ENCODE data around the gene CKAP2L.
"Not testable (repeated sequence)": the region's sequence is repeated elsewhere in the genome, so short reads cannot be mapped to it uniquely, and the experiment has no call there.

Gene CKAP2L

DNA sequence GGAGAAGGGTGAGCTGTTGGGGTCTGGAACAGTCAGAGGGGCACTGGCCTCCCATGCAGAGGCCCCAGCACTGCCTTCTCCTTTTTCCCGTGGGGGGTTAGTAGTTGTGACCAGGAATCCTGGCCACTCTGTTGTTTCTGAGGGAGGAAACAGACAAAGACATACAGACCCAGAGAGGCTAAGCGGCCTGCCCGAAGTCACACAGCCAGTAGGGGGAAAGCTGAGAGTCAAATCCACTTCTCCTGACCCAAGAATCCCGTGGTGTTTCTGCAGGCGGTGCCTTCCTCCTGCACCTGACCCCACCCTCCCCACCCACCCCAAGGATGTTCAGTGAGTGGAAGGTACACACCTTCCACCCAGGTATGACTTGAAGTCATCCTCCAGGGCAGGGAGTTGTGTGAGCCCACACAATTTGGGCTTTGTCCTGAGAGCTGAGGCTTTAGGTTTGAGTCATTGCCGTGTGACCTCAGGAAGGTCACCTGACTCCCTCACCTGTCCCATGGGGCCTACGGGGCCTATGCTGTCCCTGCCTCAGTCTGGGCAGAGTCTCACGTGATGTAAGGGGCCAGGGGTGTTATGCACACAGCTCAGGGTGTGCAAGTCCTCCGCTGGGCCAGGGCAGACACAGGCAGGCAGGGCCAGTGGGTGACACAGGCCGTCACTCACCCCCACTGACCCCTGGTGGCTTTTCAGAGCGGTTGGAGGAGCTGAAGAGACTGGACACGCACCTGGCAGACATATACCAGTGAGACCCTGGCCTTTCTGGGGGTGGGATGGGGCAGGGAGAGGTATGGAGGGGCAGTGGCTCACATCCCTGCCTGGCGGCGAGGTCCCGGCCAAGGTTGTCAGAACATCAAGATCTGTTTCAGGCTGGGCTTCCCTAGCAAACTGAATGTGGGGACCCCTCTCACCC is 38.6 kb downstream of the CKAP2L start:
- DNase-seq (ENCODE audit: low spot score) = peak; percentile 60

DNA sequence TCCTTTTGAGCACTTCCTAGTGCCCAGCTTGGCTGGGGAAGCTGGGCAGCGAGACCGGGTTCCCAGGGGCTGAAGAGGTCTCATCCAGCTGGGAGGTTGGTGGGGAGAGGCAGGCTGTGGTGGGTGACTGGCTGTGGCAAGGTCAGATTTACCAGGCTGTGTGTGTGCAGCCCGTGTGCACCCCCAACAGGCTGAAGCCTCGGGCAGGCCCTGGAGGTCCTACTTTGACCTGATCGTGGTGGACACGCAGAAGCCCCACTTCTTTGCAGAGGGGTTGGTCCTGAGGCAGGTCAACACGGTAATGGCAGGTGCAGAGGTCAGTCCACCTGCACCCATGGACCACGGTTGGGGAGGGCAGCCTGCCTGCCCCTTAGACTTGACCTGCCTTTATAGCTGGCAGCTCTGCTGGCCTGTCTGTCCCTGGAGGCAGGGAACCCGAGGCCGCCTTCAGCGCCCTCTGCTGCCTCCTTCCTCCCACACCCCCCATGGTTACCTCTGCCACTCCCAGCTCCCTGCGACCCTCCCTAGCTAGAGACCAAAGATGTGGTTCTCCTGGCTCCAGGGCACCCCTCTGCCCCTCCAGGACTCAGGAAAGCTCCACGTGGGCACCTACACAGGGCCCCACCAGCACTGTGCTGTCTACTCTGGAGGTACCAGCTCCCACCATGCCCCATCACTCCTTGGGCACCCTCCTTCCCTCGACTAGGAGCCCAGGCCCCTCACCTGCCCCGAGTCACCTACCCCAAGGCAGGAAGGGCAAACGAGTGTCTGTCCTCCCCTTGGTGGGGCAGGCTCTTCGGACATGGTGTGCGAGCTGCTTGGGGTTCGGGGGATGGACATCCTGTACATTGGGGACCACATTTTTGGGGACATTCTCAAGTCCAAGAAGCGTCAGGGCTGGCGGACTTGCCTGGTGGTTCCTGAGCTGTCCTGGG is 39.6 kb downstream of the CKAP2L start:
- no peak for DNase-seq (ENCODE audit: low spot score)

DNA sequence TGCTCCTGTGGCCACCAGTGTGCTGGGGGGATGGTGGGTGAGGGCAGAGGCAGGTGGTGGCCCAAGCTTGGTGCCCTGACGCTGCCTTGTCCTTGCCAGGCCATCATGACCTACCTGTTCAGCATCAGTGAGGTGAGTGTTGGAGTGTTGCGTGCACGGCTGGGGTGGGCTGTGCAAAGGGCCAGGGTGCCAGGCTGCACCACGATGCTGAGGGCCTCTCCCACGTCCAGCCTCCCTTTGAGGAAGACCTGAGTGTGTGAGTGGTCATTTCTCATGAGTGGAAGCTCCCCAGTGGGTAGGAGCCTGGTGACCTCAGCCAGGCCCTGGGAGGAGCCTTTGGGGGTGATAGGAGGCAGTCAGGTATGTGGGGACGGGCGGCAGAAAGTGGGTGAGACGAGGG is 40.4 kb downstream of the CKAP2L start:
- no peak for DNase-seq (ENCODE audit: low spot score)

DNA sequence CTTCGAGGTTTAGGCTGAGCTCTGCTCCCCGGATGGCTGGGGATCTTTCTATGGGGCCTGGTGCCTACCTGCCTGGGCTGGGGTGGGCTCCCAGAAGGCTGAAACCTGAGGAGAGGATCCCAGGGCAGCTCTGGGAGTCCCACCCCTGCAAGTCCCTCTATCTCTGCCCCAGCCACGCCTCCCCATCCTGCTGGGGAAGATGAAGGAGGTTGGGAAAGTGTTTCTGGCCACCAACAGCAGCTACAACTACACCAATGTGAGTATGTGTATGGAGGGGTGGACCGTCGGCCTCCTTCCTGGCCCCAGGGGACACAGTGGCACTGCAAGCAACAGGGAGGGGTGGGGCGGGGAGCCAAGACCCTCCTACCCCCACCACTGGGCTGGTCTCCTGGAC is 40.9 kb downstream of the CKAP2L start:
- no peak for DNase-seq (ENCODE audit: low spot score)

DNA sequence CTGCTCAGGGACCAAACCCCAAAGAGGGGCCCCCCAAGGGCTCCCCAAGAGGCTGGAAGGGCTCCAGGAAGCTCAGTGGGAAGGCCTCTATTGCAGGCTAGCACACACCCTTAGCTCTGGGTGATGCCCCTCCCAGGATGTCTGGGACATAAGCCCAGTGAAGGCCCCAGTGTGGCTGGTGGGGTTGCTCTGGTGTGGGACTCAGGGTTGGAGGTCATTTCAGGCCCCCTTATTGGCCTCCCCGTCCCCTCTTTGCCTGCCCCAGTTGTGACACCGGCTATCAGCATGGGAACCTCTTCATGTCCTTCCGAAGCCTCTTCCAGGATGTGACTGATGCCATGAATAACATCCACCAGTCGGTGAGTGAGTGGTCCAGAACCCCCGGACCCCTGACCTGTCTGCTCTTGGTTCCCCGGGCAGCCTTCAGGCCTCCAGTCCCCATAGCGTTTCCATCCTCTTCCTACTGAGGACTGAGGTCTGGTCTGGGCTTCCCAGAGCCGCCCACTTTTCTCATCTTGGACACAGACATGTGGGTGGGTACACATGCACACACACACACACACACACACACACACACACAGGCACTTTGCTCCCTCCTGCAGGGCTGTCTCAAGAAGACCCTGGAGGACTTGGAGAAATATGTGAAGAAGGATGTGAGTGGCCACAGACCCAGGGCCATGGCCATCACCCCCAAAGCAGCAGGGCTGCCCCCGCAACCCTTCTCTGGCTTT is 41.4 kb downstream of the CKAP2L start:
- no peak for DNase-seq (ENCODE audit: low spot score)

DNA sequence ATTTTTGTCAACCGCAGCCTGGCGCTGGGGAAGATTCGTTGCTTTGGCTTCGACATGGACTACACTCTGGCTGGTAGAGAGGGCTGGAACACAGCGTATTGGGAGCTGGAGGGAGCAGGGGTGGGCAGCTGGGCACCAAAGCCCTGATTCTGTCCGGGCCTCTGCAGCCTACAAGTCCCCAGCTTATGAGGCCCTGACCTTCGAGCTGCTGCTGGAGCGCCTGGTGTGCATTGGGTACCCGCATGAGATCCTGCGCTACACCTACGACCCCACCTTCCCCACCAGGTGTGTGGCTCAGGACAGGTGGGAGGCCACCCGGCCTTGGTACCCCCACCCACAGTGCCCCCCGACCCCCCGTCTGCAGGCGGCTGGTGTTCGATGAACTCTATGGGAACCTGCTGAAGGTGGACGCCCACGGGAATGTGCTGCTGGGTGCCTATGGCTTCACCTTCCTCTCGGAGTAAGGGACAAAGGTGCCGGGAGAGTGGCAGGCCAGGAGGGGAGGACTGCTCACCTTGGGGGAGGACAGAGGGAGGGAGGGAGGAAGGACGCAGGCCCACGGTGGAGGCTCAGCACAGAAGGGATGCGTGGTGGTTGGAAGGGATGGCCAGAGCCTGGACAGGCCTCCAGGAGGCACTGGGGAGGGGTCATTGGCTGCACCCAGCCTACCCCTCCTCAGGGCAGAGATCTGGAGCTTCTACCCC is 42.4 kb downstream of the CKAP2L start:
- no peak for DNase-seq (ENCODE audit: low spot score)

DNA sequence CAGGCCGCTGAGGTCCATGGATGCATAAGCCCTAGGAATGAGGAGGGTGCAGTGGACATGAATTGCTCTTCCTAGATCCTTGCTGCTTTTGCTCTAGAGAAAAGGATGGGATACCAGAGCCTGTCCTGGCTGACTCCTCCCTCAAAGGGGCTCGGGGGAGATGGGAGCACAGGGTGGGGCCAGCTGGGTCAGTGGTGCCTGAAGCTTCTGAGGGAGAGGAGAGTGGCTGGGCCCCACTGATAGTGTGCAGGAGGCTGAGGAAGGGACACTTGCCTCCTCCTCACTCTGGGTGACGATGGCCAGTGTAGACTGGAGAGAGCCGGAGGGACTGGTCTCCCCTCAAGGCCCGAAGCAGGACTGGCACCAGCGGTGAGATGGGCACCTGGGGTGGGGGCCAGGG is 43.6 kb downstream of the CKAP2L start, which contains the start of gene NT5DC4:
NT5DC4 (plus strand) TSS at position 236 of the 400 bp plus-strand sequence; CDS start at position 296, 60 bp downstream.
- no peak for DNase-seq (ENCODE audit: low spot score)

DNA sequence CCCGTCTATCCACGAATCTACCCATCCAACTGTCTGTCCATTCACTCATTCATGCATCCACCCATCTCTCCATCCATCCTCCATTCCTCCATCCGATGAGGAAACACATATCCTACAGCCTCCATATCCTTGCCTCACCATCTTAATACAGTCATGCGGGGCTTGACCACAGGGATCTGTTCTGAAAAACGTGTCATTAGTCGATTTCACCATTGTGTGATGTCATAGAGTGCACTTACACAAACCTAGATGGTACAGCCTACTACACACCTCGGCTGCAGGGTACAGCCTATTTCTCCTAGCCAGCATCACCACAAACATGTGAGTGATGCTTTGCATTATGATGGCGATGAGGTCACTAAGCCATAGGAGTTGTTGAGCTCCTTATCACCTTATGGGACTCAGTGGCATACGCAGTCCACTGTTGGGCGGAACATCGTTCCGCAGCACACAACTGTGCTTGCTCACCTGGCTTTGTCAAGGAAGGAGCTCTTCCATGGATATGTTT is 45.5 kb downstream of the CKAP2L start:
- no peak for DNase-seq (ENCODE audit: low spot score)

DNA sequence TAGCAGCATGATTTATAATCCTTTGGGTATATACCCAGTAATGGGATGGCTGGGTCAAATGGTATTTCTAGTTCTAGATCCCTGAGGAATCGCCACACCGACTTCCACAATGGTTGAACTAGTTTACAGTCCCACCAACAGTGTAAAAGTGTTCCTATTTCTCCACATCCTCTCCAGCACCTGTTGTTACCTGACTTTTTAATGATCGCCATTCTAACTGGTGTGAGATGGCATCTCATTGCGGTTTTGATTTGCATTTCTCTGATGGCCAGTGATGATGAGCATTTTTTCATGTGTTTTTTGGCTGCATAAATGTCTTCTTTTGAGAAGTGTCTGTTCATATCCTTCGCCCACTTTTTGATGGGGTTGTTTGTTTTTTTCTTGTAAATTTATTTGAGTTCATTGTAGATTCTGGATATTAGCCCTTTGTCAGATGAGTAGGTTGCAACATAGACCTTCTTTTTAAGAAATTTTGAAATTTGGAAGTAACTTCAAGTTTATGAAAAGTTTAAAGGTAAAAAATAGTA is 47.5 kb downstream of the CKAP2L start:
- not testable (repeated sequence) for DNase-seq (ENCODE audit: low spot score)

DNA sequence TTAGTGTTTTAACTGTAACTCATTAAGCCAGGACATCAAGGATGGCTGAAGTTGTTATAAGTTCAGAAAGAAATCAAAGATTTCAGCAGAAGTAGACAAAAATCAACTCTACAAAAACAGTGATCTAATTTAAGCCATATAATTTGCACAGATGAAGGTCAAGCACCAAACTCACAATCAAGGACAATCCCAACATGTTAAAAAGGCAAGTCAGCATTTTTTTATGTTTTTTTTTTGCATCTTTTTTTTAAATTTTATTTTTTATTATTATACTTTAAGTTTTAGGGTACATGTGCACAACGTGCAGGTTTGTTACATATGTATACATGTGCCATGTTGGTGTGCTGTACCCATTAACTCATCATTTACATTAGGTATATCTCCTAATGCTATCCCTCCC is 48.3 kb downstream of the CKAP2L start:
- DNase-seq (ENCODE audit: low spot score) = not testable (repeated sequence)

DNA sequence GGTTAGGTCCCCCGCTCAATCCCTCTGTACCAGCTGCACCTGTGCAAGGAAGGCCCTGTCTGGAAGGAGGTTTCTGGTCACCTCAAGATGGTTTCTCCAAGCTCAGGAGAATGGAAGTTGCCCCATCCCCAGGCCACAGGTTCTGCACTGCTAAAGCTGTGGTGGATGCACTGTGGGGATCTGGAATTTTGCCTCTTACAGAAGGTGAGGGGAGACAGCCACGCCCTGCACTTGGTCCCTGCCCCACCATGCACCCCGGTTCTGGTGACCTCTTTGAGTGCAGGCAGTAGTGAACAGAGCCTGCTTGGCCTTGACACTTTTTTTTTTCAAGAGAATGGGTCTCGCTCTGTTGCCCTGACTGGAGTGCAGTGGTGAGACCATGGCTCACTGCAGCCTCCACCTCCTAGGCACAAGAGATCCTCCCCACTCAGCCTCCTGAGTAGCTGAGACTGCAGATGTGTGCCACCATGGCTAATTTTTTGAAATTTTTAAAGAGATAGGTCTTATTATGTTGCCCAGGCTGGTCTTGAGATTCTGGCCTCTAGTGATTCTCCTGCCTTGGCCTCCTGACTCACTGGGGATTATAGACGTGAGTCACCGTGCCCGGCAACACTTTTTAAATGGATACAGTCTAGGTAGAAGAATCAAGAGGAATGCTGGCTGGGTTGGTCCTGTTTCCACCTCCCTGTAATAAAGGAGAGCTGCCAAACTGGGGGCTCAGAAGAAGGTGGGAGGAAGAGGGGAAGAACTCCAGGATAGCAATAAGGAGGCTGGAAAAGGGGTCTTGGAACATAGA is 49.4 kb downstream of the CKAP2L start:
- DNase-seq (ENCODE audit: low spot score) = peak; percentile 43

DNA sequence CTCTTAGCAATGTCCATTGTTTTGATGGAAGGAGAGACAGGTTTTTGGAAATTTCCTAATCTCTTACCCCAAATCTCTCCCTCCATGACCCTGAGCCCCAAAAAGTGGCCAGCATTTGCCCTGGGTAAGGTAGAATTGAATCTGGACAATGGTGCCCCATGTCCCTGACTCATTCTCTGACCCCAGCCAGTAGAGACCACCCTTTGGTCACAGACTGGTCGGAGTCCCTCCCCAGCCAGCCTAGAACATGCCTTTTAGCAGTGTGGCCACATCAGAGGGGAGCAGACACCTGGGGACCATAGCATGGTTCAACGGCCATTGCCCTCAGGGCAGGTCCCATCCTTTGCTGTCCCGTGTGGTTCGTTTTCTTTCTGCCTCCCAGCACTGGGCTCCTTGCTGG is 50.1 kb downstream of the CKAP2L start:
- no peak for DNase-seq (ENCODE audit: low spot score)

DNA sequence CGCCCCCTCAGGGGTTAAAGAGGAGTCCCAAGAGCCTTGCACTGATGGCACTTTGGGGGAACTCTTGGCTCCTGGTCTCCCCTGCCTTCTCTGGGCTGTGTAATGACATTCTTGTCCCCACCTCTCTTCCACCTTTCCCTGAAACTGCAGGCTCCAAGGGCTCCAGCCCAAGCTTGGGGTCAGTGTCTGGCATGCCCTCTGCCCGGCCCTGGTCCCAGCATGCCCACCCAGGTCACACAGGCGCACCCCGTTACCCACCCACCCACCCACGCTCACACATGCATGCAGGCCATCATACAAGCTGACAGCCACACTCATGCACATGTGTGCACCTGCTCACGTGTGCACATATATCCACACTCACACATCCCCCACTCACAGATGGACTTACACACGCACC is 50.5 kb downstream of the CKAP2L start:
- no peak for DNase-seq (ENCODE audit: low spot score)

DNA sequence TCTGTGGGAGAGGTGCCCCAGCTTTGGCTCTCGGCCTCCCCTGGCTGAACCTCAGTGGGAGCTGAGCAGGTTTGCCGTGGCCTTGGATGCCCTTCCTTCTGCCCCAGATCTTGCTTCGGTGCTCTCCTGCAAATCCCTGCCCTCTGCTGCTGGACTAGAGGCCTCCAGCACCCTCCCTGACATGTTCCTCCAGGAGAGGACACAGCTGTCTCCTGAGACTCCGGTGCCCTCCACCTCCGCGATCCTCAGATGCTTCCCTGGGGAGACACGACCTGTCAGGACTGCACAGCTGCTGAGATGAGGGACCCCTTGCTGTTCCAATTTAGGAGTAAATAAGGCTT is 50.9 kb downstream of the CKAP2L start:
- DNase-seq (ENCODE audit: low spot score) = no peak

DNA sequence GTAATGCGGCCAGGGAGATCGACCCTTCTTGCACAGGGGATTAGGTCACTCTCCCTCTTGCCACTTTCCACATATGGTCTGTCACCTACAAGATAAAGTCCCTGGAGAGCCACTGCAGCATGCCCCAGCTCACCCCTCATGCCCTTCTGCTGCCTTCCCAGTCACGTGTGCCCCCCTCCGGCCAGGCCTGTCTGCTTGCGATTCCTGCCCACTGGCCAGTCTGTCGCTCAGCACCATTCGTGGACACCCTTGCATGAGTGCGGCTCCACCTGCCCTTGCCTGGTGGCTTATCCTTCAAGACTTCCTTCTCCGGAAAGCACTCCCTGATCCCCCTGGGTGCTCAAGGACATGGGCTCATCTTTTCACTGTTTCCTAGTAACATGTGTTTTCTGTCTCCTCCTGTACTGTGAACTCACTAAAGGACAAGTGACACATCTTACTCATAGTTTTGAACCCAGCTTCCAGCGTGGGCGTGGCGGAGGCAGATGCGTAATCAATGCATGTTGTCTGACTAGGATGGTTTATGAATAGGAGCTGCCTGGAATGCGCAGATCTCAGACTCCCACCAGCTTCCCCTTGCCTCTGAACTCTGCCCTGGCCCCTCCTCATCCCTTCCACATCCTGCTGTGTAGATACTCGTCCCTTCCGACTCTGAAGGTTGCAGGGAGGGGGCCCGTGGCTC is 51.4 kb downstream of the CKAP2L start:
- no peak for DNase-seq (ENCODE audit: low spot score)

DNA sequence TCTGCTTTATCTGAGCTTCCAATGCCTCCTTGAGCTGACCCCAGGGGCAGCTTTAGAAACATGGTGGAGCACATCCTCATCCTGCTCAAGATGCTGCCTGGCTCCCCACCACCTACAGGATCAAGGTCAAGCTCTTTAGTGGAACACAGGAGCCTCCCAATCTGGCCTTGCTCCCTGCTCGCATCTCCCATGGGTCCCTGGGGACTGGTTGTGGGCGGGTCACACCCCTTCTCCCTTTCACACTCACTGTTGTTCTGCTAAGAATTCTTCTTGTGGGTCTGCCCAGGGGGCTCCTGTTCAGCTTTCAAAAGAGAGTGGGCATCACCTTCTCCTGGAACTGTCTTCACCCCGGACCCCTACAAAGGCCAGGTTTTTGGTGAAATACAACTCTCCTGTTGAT is 51.9 kb downstream of the CKAP2L start:
- DNase-seq (ENCODE audit: low spot score) = no peak

DNA sequence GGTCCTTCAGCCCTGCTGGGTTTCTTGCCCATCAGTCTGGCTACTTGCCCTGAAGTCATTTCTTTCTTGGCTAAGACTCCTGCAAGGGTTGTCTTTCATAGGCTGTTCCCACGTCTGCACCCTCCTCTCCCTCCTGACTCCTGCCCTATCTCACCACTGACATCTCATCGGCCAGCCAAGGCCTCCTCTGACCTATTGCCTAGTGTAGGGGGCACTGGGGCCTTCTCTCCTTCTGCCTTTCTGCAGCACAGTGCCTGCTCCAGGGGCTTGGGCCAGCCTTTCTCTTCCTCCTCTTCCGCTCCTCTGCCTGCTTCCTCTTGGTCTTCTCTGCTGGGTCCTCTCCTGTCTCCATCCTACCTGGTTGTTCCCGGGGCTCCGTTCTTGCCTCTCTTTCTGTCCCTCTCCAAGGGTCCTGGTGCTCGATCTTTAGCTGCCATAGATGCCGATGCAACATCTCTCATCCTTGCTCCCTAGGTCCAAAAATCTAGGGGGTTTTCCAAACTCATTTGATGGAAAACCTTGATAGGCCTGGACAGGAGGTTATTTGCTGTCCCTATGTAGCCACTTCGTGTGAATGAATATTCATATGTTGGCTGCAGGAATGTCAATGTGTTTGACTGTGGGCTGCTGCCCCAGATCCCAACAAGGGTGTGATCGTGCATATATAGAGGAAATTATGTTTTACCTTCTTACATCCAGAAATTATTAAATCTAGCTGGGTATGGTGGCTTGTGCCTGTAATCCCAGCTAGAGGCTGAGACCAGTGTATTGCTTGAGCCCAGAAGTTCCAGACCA is 53.3 kb downstream of the CKAP2L start:
- no peak for DNase-seq (ENCODE audit: low spot score)

DNA sequence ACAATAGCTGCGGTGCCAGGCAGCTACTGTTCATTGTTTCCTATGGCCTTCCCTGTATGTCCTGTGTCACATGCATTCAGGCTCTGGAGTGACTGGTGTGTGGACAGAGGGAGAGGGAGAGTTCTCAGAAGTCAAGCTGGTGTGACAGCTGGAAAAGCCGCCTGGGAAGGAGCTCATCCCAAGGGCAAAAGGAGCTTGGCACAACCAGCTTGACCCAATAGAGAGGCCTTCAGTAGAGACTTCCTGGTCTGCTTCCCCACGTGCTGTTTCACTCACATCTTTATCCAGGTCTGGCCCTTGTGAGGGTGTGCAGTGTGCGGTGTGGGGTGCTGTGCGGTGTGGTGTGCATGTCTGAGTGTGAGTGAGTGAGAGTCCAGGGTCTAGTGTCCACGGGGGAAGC is 54.7 kb downstream of the CKAP2L start:
- no peak for DNase-seq (ENCODE audit: low spot score)

DNA sequence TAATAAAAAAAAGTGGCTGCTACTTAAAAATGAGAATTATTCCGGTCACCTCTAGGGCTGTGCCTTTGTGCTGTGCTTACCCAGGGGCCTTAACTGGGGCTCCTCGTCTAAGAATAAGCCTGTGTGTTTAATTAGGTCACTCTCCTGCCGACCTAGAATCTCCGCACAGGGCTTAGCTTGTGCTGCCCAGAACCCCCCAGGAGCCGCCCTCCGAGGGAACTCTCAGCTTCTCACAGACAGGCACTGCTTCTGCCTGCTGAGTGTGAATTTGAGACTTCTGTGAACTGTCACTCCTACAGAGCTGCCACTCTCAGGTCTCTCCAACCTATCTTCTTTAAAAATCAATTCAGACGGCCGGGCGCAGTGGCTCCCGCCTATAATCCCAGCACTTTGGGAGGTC is 55.4 kb downstream of the CKAP2L start:
- no peak for DNase-seq (ENCODE audit: low spot score)
